Activated naive CD4-positive, alpha-beta T cell treated with anti-CD3 and anti-CD28 coated beads, Interleukin-2, amount 50 U/mL, for 16 hours (primary cell): ENCODE data around the gene MYH10.

Experiments used
- DNase-seq: peaks from one replicate; pipeline ENCODE4 v3.0.0-alpha.2; 2020

MYH10 gene

GRCh38 chr17:8490256-8491023 lies 140.1 kb downstream of the MYH10 start:
- DNase-seq, result no peak

- no peak for DNase-seq
These were observed 140.7 kb downstream of the MYH10 start for GRCh38 chr17:8489841-8490240.

DNA sequence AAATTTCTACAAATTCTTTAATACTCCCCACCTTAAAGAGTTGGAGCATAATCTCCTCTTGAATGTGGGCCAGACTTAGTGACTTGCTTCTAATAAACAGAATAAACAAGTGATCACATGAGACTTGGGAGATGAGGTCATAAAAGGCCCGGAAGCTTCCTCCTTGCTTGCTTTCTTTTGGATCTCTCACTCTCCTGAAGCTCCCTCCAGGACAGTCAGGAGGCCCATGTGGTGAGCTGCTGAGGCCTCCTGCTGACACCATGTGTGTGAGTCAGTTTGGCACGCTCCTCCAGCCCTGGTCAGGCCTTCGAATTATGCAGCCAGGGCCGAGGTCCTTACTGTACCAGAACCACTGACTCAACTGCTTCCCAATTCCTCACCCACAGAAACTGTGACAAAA lies 141.6 kb downstream of the MYH10 start:
- DNase-seq, result no peak

DNA sequence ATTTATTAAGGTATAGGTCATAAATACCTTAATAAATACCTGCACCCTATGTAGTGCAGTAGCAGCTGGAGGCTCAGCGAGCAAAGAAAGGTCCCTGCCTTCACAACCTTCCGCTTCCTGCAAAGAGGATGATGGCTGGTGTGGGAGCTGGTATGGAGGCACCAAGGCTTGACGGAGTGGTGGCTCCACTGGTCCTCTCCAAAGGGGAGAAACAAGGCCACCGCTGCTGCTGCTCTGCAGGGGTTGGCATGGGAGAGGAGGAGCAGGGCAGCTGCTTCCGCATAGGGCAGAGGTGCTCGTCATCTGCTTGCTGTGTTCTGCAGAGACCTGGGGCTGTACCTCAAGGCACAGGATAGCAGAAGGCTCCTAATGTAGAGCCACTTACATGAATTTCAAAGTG lies 142.0 kb downstream of the MYH10 start:
- no peak for DNase-seq

DNA sequence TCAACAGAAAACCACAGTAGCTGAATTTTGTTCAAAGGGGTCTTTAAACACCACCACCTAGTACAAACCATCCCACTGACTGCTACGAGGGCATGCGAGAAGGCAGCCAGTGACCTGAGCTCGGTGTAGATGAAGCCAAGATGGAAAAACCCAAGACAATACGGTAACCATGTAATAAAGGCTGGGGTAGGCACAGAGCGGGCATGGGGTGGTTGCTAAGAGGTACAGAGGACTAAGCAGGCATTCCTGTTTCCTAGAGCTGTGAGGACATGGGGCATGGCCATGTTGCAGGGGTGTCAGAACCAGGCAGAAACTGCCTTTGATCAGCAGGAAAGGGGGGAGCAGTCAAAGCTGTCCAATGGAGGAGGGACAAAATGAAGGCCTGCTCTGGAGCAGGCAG lies 142.8 kb downstream of the MYH10 start:
- DNase-seq, result no peak

- no peak for DNase-seq
These were observed 143.3 kb downstream of the MYH10 start for GRCh38 chr17:8487130-8487645.

GRCh38 chr17:8485491-8485890 lies 145.0 kb downstream of the MYH10 start:
- DNase-seq, result no peak

DNA sequence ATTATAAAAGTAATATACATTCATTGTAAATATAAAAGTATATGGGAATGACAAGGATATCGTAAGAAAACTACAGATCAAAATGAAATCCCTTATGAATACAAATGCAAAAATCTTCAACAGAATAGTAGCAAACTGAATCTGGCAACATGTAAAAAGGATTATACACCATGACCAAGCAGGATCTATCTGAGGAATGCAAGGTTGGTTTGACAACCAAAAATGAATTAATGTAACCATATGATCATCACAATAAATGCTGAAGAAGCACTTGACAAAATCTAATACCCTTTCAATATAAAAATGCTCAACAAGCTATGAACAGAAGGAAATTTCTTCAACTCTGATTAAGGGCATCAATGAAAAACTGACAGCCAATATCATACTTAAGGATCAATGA lies 146.1 kb downstream of the MYH10 start:
- no peak for DNase-seq

DNA sequence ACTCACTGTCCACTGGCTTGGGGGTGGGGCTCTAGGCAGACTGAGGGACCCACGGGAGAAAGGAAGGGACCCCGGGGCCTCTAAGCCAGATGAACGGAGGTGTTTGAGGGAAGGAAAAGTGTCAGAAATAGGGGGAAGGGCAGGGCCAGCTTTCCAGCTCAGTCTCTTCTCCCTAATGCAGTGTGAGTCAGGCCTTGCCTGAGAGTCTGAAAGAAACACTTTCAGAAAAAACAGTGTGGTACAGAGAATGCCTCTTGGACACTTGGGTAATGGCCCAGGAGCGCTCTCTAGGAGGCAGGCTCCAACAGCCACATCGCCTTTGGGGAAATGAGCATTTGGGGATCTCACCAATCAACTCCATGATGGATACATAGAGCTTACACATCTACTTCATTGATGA lies 148.0 kb downstream of the MYH10 start:
- DNase-seq, result no peak

- no peak for DNase-seq
These were observed 148.8 kb downstream of the MYH10 start for GRCh38 chr17:8481703-8482102.

DNA sequence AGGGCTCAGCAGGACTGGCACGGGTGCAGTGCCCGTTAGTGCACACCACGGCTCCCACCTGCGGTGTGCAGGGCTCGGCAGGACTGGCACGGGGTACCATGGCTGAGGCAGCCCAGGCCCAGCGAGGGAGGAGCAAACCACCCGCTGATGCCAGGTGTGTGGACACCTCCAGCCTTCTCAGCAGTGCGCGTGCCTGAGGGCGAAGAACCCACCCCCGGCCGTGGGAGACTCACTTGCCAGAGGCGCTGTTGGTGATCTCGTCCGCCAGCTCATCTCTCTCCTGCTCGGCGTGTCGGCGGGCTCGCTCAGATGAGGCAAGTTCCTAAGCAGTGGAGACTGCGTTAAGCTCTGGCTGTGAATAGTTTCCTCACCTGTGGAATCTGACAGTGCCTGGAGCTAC lies 149.4 kb downstream of the MYH10 start:
- DNase-seq, result no peak

- no peak for DNase-seq
These were observed 150.2 kb downstream of the MYH10 start for GRCh38 chr17:8480011-8480976.

- DNase-seq, result no peak
These were observed 151.0 kb downstream of the MYH10 start for GRCh38 chr17:8479431-8479947.

DNA sequence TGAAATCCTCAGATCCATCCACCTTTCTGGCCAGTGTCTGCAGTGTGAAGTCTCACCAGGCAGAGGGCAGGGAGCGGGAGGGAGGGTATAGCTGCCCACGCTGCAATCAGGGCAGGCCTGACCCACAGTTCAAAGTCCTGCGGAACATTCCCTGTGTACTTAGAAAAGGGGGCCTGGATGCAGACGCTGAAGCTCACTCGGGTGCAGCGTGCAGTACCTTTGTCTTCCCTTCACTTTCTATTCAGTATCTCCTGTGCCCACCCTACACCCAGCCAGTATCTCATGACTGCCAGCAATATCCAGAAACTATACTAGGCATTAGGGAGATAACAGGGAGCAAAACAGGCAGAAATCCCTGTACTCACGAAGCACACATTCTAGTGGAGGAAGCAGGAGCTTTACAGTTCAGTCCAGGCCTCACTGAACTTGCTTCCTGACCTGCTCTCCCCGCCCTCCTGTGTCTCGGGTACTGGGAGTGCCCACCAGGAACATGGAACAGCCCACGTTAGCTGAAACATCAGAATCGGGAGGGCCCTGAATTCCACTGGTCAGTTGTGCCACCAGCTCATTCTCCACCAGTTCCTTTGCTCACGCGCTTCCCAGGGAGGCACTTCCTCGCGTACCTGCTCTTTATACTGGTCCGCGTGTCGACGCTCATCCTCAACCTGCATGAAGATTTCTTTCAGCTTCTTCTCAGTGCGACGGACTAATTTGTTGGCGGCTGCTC lies 152.6 kb downstream of the MYH10 start:
- no peak for DNase-seq

- DNase-seq, result no peak
These were observed 153.4 kb downstream of the MYH10 start for GRCh38 chr17:8477171-8477570.

DNA sequence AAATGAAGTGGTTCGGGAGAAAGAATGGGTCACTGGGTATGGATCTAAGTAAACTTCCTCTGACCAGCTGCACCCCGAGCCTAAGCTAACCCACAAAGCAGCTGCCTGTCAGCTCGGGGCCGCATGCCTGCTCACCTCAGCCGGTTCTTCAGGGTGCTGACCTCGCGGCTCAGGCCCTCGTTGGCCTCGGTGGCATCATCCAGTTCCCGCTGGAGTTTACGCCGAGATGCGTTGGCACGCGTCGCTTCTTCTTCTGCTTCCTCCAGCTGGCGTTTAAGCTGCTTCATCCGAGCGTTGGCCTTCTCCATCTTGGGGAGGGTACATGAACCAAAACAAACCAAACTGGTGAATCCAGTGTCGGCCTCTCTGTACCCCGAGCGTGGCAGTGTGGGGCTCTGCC lies 153.8 kb downstream of the MYH10 start:
- DNase-seq, result no peak

- DNase-seq, result no peak
These were observed 154.7 kb downstream of the MYH10 start for GRCh38 chr17:8475781-8476180.

DNA sequence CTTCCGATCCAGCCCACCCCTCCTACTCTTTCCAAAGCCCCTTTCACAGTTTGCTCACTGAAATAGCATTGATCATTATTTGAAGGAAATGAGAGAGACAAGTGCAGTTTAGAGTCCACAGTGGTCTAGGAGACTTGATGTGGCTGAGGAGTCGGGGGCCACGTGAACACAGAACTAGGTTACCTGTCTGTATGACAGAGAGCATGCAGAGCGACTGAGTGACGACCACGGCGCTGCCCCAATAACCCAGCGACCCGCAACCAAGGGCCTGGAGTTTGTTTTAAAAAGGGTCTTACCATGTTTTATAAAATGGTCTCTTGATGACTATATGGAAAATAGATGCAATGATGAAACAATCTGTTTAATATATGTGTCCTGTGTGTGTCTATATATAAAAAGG lies 155.3 kb downstream of the MYH10 start:
- DNase-seq, result no peak

GRCh38 chr17:8474826-8475225 lies 155.7 kb downstream of the MYH10 start:
- DNase-seq, result no peak

DNA sequence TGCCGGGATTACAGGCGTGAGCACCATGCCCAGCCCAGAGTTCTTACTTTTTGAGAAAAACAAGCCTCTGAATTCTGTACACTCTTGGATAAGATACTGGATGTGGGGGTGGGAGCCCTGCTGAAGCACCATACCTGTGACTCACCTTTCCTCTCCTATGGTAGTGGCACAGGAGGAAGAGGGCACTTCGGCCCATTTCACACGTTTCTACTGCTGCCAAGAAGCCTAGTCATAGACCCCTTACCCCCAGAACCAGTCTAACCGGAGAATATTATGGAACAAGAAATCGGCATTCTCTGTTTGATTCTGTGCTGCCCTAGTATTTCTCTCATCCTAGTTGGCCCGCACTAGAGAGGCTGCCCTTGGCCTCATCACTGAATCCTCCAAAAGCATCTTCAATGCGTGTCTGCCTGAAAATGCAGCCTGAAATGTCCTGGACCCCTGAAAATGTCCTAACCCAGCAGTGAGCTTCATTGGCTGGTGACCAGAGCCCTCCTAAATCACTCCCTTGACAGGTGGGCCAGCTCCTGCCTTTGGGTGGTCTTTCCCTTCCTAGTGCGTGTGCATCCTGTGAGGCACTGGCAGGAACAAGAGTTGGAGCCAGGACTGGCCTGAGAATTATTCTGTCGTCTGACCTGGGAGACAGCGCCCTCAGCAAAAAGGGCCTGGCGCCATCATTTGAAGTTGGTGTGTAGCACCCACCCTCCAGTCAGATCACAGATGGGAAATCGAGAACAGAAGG lies 156.9 kb downstream of the MYH10 start:
- no peak for DNase-seq

GRCh38 chr17:8472663-8473062 lies 157.9 kb downstream of the MYH10 start:
- no peak for DNase-seq

GRCh38 chr17:8470447-8471047 lies 160.0 kb downstream of the MYH10 start:
- DNase-seq, result no peak
